ENCODE measurements around the gene SOX5. TPM values are rescaled to one million over a fixed set of nuclear protein-coding genes. Genes with fewer than 3 reads are reported as not detected.

Gene SOX5
- polyA plus RNA-seq, 1 experiment, result 6.7 TPM

- Histone ChIP-seq H3K4me3 (ENCODE audit: low read depth, low read length) (no peak overlapping the region), H3K27ac (ENCODE audit: low read depth, low read length) (no peak overlapping the region), H3K27me3 (ENCODE audit: control insufficient read depth, insufficient read depth, low read length) (no peaks in the 10 kb centered on the region), H3K9me3 (ENCODE audit: control insufficient read depth, insufficient read depth, low read length) (no peaks in the 10 kb centered on the region)
- POLR2A ChIA-PET, result no interaction called here
- CTCF ChIA-PET, result no interaction called here
- TF ChIP-seq CTCF (IDR thresholded peaks at IDR 0.05; ENCODE audit: low read depth, low read length), result no peak
- DNase-seq (ENCODE audit: low read depth, low spot score), result no peak
Observed at GRCh38 chr12:23898121-23898520, 51.3 kb downstream of the SOX5 start.

GRCh38 chr12:23895792-23896218 is 53.7 kb downstream of the SOX5 start:
- Histone ChIP-seq H3K9me3 (ENCODE audit: control insufficient read depth, insufficient read depth, low read length) (no peaks in the 10 kb centered on the region), H3K27ac (ENCODE audit: low read depth, low read length) (no peak overlapping the region), H3K4me3 (ENCODE audit: low read depth, low read length) (no peak overlapping the region), H3K27me3 (ENCODE audit: control insufficient read depth, insufficient read depth, low read length) (no peaks in the 10 kb centered on the region)
- ChIA-PET CTCF (no interaction called here), POLR2A (no interaction called here)
- no peak for DNase-seq (ENCODE audit: low read depth, low spot score)
- no peak for TF ChIP-seq CTCF (IDR thresholded peaks at IDR 0.05; ENCODE audit: low read depth, low read length)

- ChIA-PET POLR2A (no interaction called here), CTCF (no interaction called here)
- Histone ChIP-seq H3K4me3 (ENCODE audit: low read depth, low read length) (no peak overlapping the region), H3K27me3 (ENCODE audit: control insufficient read depth, insufficient read depth, low read length) (no peaks in the 10 kb centered on the region), H3K9me3 (ENCODE audit: control insufficient read depth, insufficient read depth, low read length) (no peaks in the 10 kb centered on the region), H3K27ac (ENCODE audit: low read depth, low read length) (no peak overlapping the region)
- DNase-seq (ENCODE audit: low read depth, low spot score), result no peak
- no peak for TF ChIP-seq CTCF (IDR thresholded peaks at IDR 0.05; ENCODE audit: low read depth, low read length)
Observed at GRCh38 chr12:23893611-23894010, 55.9 kb downstream of the SOX5 start.

GRCh38 chr12:23891115-23891514 is 58.4 kb downstream of the SOX5 start:
- DNase-seq (ENCODE audit: low read depth, low spot score), result no peak
- ChIA-PET CTCF (no interaction called here), POLR2A (no interaction called here)
- no peak overlapping the region for H3K27ac ChIP-seq (ENCODE audit: low read depth, low read length)
- H3K4me3 ChIP-seq (ENCODE audit: low read depth, low read length), result no peak overlapping the region
- no peaks in the 10 kb centered on the region for H3K9me3 ChIP-seq (ENCODE audit: control insufficient read depth, insufficient read depth, low read length)
- no peaks in the 10 kb centered on the region for H3K27me3 ChIP-seq (ENCODE audit: control insufficient read depth, insufficient read depth, low read length)
- TF ChIP-seq CTCF (IDR thresholded peaks at IDR 0.05; ENCODE audit: low read depth, low read length), result no peak

- no peaks in the 10 kb centered on the region for H3K27me3 ChIP-seq (ENCODE audit: control insufficient read depth, insufficient read depth, low read length)
- TF ChIP-seq CTCF (IDR thresholded peaks at IDR 0.05; ENCODE audit: low read depth, low read length), result no peak
- no peak for DNase-seq (ENCODE audit: low read depth, low spot score)
- H3K27ac ChIP-seq (ENCODE audit: low read depth, low read length), result no peak overlapping the region
- ChIA-PET CTCF (no interaction called here), POLR2A (no interaction called here)
- no peak overlapping the region for H3K4me3 ChIP-seq (ENCODE audit: low read depth, low read length)
- H3K9me3 ChIP-seq (ENCODE audit: control insufficient read depth, insufficient read depth, low read length), result no peaks in the 10 kb centered on the region
Observed at GRCh38 chr12:23889069-23889440, 60.4 kb downstream of the SOX5 start.

All from AG04450 (cell line).